ENCODE measurements around the gene BLOC1S5. TPM values are rescaled to one million over a fixed set of nuclear protein-coding genes. Genes with fewer than 3 reads are reported as not detected.
A peak's percentile ranks its signal among the peaks of the same experiment; 100 is the strongest.

Gene BLOC1S5
- total RNA-seq, 1 experiment from 2014 or later = 15.0 TPM

- ChIA-PET CTCF (no interaction called here), POLR2A (interaction anchor here (0.6 kb wide), 1 partner anchor 18 kb away, joined by 4 read pairs; the partner anchor contains the start of gene EEF1E1)
- no peaks in the 10 kb centered on the region for H3K27me3 ChIP-seq (replicated peaks; ENCODE audit: control insufficient read depth, insufficient read depth, low read length)
- Mint-ChIP-seq H3K4me1 (ENCODE audit: low read depth, unreplicated experiment) (peaks cover 41% of the 10 kb centered on the region), H3K27ac (ENCODE audit: unreplicated experiment) (no peak overlapping the region), H3K4me3 (ENCODE audit: unreplicated experiment) (no peak overlapping the region), H3K9me3 (ENCODE audit: unreplicated experiment) (peaks cover 20% of the 10 kb centered on the region), H3K36me3 (ENCODE audit: insufficient read depth, unreplicated experiment) (peaks cover 48% of the 10 kb centered on the region), H3K27me3 (ENCODE audit: insufficient read depth, unreplicated experiment) (no peaks in the 10 kb centered on the region)
- H3K4me1 ChIP-seq = peaks cover 61% of the 10 kb centered on the region
- no peak for DNase-seq
- TF ChIP-seq CTCF (IDR thresholded peaks at IDR 0.05; ENCODE audit: insufficient read depth in 1 of 2, low read depth in 1 of 2, low read length in 1 of 2, severe bottlenecking in 1 of 2, unreplicated experiment in 1 of 2) = no peak
- H3K36me3 ChIP-seq (ENCODE audit: control insufficient read depth, insufficient read depth, low read length) = no peaks in the 10 kb centered on the region
- intact Hi-C loops (cut with micrococcal nuclease; ENCODE audit: unreplicated experiment) = no loop called here
- BruUV-seq (replicated peaks) = no TSS peak
- peaks cover 3% of the 10 kb centered on the region; the same call in 1 of the 2 replicates for H3K9me3 ChIP-seq
- no peak overlapping the region for H3K4me3 ChIP-seq (ENCODE audit: low read depth, low read length)
These were observed 20.4 kb upstream of the BLOC1S5 start for GRCh38 chr6:8084586-8084985.

- intact Hi-C loops (cut with micrococcal nuclease; ENCODE audit: unreplicated experiment) = no loop called here
- peaks cover 75% of the 10 kb centered on the region for H3K4me1 ChIP-seq
- Mint-ChIP-seq H3K36me3 (ENCODE audit: insufficient read depth, unreplicated experiment) (peaks cover 42% of the 10 kb centered on the region), H3K4me3 (ENCODE audit: unreplicated experiment) (no peak overlapping the region), H3K9me3 (ENCODE audit: unreplicated experiment) (peaks cover 7% of the 10 kb centered on the region), H3K27ac (ENCODE audit: unreplicated experiment) (peak overlapping the region; percentile 53), H3K27me3 (ENCODE audit: insufficient read depth, unreplicated experiment) (no peaks in the 10 kb centered on the region), H3K4me1 (ENCODE audit: low read depth, unreplicated experiment) (peaks cover 45% of the 10 kb centered on the region)
- DNase-seq = no peak
- no peaks in the 10 kb centered on the region for H3K27me3 ChIP-seq (replicated peaks; ENCODE audit: control insufficient read depth, insufficient read depth, low read length)
- BruUV-seq (replicated peaks) = no TSS peak
- TF ChIP-seq CTCF (IDR thresholded peaks at IDR 0.05; ENCODE audit: insufficient read depth in 1 of 2, low read depth in 1 of 2, low read length in 1 of 2, severe bottlenecking in 1 of 2, unreplicated experiment in 1 of 2) = no peak
- no peaks in the 10 kb centered on the region for H3K36me3 ChIP-seq (ENCODE audit: control insufficient read depth, insufficient read depth, low read length)
- ChIA-PET POLR2A (no interaction called here), CTCF (no interaction called here)
- H3K9me3 ChIP-seq = no peaks in the 10 kb centered on the region
- H3K4me3 ChIP-seq (ENCODE audit: low read depth, low read length) = no peak overlapping the region
These were observed 19.0 kb upstream of the BLOC1S5 start for GRCh38 chr6:8082954-8083858.

GRCh38 chr6:8082572-8082953 is 18.4 kb upstream of the BLOC1S5 start:
- H3K27me3 ChIP-seq (replicated peaks; ENCODE audit: control insufficient read depth, insufficient read depth, low read length) = no peaks in the 10 kb centered on the region
- no peak for DNase-seq
- TF ChIP-seq CTCF (IDR thresholded peaks at IDR 0.05; ENCODE audit: insufficient read depth in 1 of 2, low read depth in 1 of 2, low read length in 1 of 2, severe bottlenecking in 1 of 2, unreplicated experiment in 1 of 2) = no peak
- no peaks in the 10 kb centered on the region for H3K9me3 ChIP-seq
- H3K9me3 Mint-ChIP-seq (ENCODE audit: unreplicated experiment) = peaks cover under 1% of the 10 kb centered on the region
- peaks cover 39% of the 10 kb centered on the region for H3K36me3 Mint-ChIP-seq (ENCODE audit: insufficient read depth, unreplicated experiment)
- intact Hi-C loops (cut with micrococcal nuclease; ENCODE audit: unreplicated experiment) = no loop called here
- no peaks in the 10 kb centered on the region for H3K36me3 ChIP-seq (ENCODE audit: control insufficient read depth, insufficient read depth, low read length)
- no peak overlapping the region for H3K4me3 Mint-ChIP-seq (ENCODE audit: unreplicated experiment)
- no peaks in the 10 kb centered on the region for H3K27me3 Mint-ChIP-seq (ENCODE audit: insufficient read depth, unreplicated experiment)
- H3K4me1 Mint-ChIP-seq (ENCODE audit: low read depth, unreplicated experiment) = peaks cover 51% of the 10 kb centered on the region
- no peak overlapping the region for H3K4me3 ChIP-seq (ENCODE audit: low read depth, low read length)
- no peak overlapping the region for H3K27ac Mint-ChIP-seq (ENCODE audit: unreplicated experiment)
- CTCF ChIA-PET = no interaction called here
- no TSS peak for BruUV-seq (replicated peaks)
- H3K4me1 ChIP-seq = peaks cover 75% of the 10 kb centered on the region
- POLR2A ChIA-PET = no interaction called here
